Activated naive CD4-positive, alpha-beta T cell treated with anti-CD3 and anti-CD28 coated beads, Interleukin-2, amount 10 ng/mL, durations not matched to agents 7 days and 5 days (primary cell): Measurements from ENCODE around the gene C14orf93.
"Not testable (repeated sequence)": the region's sequence is repeated elsewhere in the genome, so short reads cannot be mapped to it uniquely, and the experiment has no call there.

Experiments
- CTCF ChIA-PET: fragments of 350-600 bp; sonication (Branson Sonifier 250); formaldehyde crosslinking; loops from one replicate; lab custom pipeline; 2021; ENCODE audit warnings: antibody characterized with exemption; lab: Charles Lee
- DNase-seq: peaks from one replicate; pipeline ENCODE4 v3.0.0-alpha.2; 2020
- H3K27ac Mint-ChIP-seq: one replicate; pipeline ENCODE4 v1.8.0; 2021; ENCODE audit warnings: mild to moderate bottlenecking, moderate library complexity, mixed read lengths
- H3K27me3 Mint-ChIP-seq: one replicate; pipeline ENCODE4 v1.8.0; 2021; ENCODE audit warnings: mild to moderate bottlenecking, mixed read lengths
- H3K36me3 Mint-ChIP-seq: one replicate; pipeline ENCODE4 v1.8.0; 2021; ENCODE audit warnings: mixed read lengths
- H3K4me1 Mint-ChIP-seq: one replicate; pipeline ENCODE4 v1.8.0; 2021; ENCODE audit warnings: mixed read lengths
- H3K4me3 Mint-ChIP-seq: one replicate; pipeline ENCODE4 v1.8.0; 2021; ENCODE audit warnings: mild to moderate bottlenecking, moderate library complexity, mixed read lengths
- H3K9me3 Mint-ChIP-seq: one replicate; pipeline ENCODE4 v1.8.0; 2021; ENCODE audit warnings: mixed read lengths

C14orf93 gene

GRCh38 chr14:23004274-23004673, 5.7 kb downstream of the C14orf93 start:
- peaks cover 39% of the 10 kb centered on the region for H3K4me1 Mint-ChIP-seq
- H3K27ac Mint-ChIP-seq, DNase-seq, H3K4me3 Mint-ChIP-seq, H3K9me3 Mint-ChIP-seq, H3K36me3 Mint-ChIP-seq, CTCF ChIA-PET, H3K27me3 Mint-ChIP-seq: not testable (repeated sequence)

GRCh38 chr14:23002592-23002991, 7.4 kb downstream of the C14orf93 start:
- Mint-ChIP-seq H3K9me3 (no peaks in the 10 kb centered on the region), H3K27me3 (no peaks in the 10 kb centered on the region), H3K4me3 (no peak overlapping the region), H3K36me3 (no peaks in the 10 kb centered on the region), H3K4me1 (peaks cover 24% of the 10 kb centered on the region), H3K27ac (no peak overlapping the region)
- no peak for DNase-seq
- CTCF ChIA-PET = interaction anchor here (0.7 to 2.3 kb wide), 5 partner anchors 29 to 130 kb away, joined by 3 to 10 read pairs (median 4); partner anchors contain the start of gene CDH24

- Mint-ChIP-seq H3K4me1 (peaks cover 6% of the 10 kb centered on the region), H3K27me3 (no peaks in the 10 kb centered on the region), H3K27ac (no peak overlapping the region), H3K4me3 (no peak overlapping the region), H3K36me3 (no peaks in the 10 kb centered on the region), H3K9me3 (no peaks in the 10 kb centered on the region)
- CTCF ChIA-PET = interaction anchor here (1.0 to 2.3 kb wide), 8 partner anchors 14 to 77 kb away, joined by 3 to 11 read pairs (median 4); partner anchors contain the start of gene CDH24
- DNase-seq = no peak
Measured at GRCh38 chr14:23000860-23001259, 9.1 kb downstream of the C14orf93 start.

GRCh38 chr14:22998329-22999012, 11.5 kb downstream of the C14orf93 start:
- no peak for DNase-seq
- Mint-ChIP-seq H3K27ac (no peak overlapping the region), H3K27me3 (no peaks in the 10 kb centered on the region), H3K4me3 (no peak overlapping the region), H3K9me3 (no peaks in the 10 kb centered on the region), H3K36me3 (no peaks in the 10 kb centered on the region), H3K4me1 (no peaks in the 10 kb centered on the region)
- CTCF ChIA-PET = interaction anchor here (1.0 to 19.5 kb wide), 2 partner anchors 12 to 56 kb away, joined by 5 to 633 read pairs; partner anchors contain the start of gene CDH24

GRCh38 chr14:22997676-22998323, 12.1 kb downstream of the C14orf93 start:
- CTCF ChIA-PET = interaction anchor here (1.0 to 19.5 kb wide), 2 partner anchors 11 to 57 kb away, joined by 5 to 633 read pairs; partner anchors contain the start of gene CDH24
- H3K27me3 Mint-ChIP-seq = no peaks in the 10 kb centered on the region

GRCh38 chr14:22996768-22997654, 12.9 kb downstream of the C14orf93 start:
- H3K4me3 Mint-ChIP-seq = no peak overlapping the region
- no peaks in the 10 kb centered on the region for H3K9me3 Mint-ChIP-seq
- CTCF ChIA-PET = interaction anchor here (0.7 to 19.5 kb wide), 9 partner anchors 10 to 80 kb away, joined by 3 to 633 read pairs (median 8); partner anchors contain the start of genes AJUBA, CDH24 and HAUS4
- H3K27ac Mint-ChIP-seq = no peak overlapping the region
- no peaks in the 10 kb centered on the region for H3K27me3 Mint-ChIP-seq
- no peak for DNase-seq
- H3K36me3 Mint-ChIP-seq = no peaks in the 10 kb centered on the region
- H3K4me1 Mint-ChIP-seq = no peaks in the 10 kb centered on the region

More at GRCh38 chr14:22997676-22998323, 12.1 kb downstream of the C14orf93 start:
- no peak overlapping the region for H3K27ac Mint-ChIP-seq
- H3K4me3 Mint-ChIP-seq = no peak overlapping the region
- no peaks in the 10 kb centered on the region for H3K36me3 Mint-ChIP-seq
- DNase-seq = no peak
- no peaks in the 10 kb centered on the region for H3K4me1 Mint-ChIP-seq
- H3K9me3 Mint-ChIP-seq = no peaks in the 10 kb centered on the region

- Mint-ChIP-seq H3K36me3 (no peaks in the 10 kb centered on the region), H3K27ac (no peak overlapping the region), H3K27me3 (no peaks in the 10 kb centered on the region), H3K4me1 (no peaks in the 10 kb centered on the region), H3K9me3 (no peaks in the 10 kb centered on the region), H3K4me3 (no peak overlapping the region)
- DNase-seq = no peak
- CTCF ChIA-PET = interaction anchor here (0.7 to 19.5 kb wide), 15 partner anchors 11 to 188 kb away, joined by 3 to 633 read pairs (median 5); partner anchors contain the start of genes AJUBA, CDH24, HAUS4 and PRMT5
Measured at GRCh38 chr14:22995889-22996625, 13.9 kb downstream of the C14orf93 start.

GRCh38 chr14:22994762-22995275, 15.1 kb downstream of the C14orf93 start:
- CTCF ChIA-PET = interaction anchor here (0.6 to 19.5 kb wide), 23 partner anchors 9 to 1051 kb away, joined by 3 to 633 read pairs (median 5); partner anchors contain the start of genes AJUBA, CDH24, PRMT5 and PSMB11
- H3K9me3 Mint-ChIP-seq = no peaks in the 10 kb centered on the region
- H3K4me3 Mint-ChIP-seq = no peak overlapping the region
- no peaks in the 10 kb centered on the region for H3K36me3 Mint-ChIP-seq
- no peak overlapping the region for H3K27ac Mint-ChIP-seq
- peak; percentile 48 for DNase-seq
- H3K27me3 Mint-ChIP-seq = no peaks in the 10 kb centered on the region
- H3K4me1 Mint-ChIP-seq = no peaks in the 10 kb centered on the region

GRCh38 chr14:22993517-22993916, 16.4 kb downstream of the C14orf93 start:
- CTCF ChIA-PET = interaction anchor here (1.7 to 19.5 kb wide), 6 partner anchors 9 to 75 kb away, joined by 5 to 633 read pairs (median 22); partner anchors contain the start of genes AJUBA and CDH24
- no peak overlapping the region for H3K4me3 Mint-ChIP-seq
- H3K27ac Mint-ChIP-seq = no peak overlapping the region
- DNase-seq = no peak
- H3K4me1 Mint-ChIP-seq = no peaks in the 10 kb centered on the region
- H3K27me3 Mint-ChIP-seq = no peaks in the 10 kb centered on the region
- no peaks in the 10 kb centered on the region for H3K9me3 Mint-ChIP-seq
- H3K36me3 Mint-ChIP-seq = no peaks in the 10 kb centered on the region

- Mint-ChIP-seq H3K36me3 (no peaks in the 10 kb centered on the region), H3K27ac (no peak overlapping the region), H3K27me3 (no peaks in the 10 kb centered on the region), H3K9me3 (no peaks in the 10 kb centered on the region), H3K4me3 (no peak overlapping the region), H3K4me1 (no peaks in the 10 kb centered on the region)
- no peak for DNase-seq
- CTCF ChIA-PET = interaction anchor here (2.1 to 19.5 kb wide), 4 partner anchors 7 to 77 kb away, joined by 6 to 633 read pairs (median 58); partner anchors contain the start of genes AJUBA and CDH24
Measured at GRCh38 chr14:22991852-22992251, 18.1 kb downstream of the C14orf93 start.

GRCh38 chr14:22987291-22987690, 22.7 kb downstream of the C14orf93 start:
- Mint-ChIP-seq H3K27ac (no peak overlapping the region), H3K4me3 (no peak overlapping the region), H3K9me3 (no peaks in the 10 kb centered on the region), H3K36me3 (no peaks in the 10 kb centered on the region), H3K4me1 (no peaks in the 10 kb centered on the region), H3K27me3 (no peaks in the 10 kb centered on the region)
- no peak for DNase-seq
- CTCF ChIA-PET = interaction anchor here (0.8 to 19.5 kb wide), 22 partner anchors 7 to 417 kb away, joined by 3 to 633 read pairs (median 10); partner anchors contain the start of genes CDH24 and PRMT5

- DNase-seq = peak; percentile 94
- Mint-ChIP-seq H3K4me1 (no peaks in the 10 kb centered on the region), H3K27me3 (no peaks in the 10 kb centered on the region), H3K27ac (no peak overlapping the region), H3K36me3 (no peaks in the 10 kb centered on the region), H3K9me3 (no peaks in the 10 kb centered on the region), H3K4me3 (no peak overlapping the region)
- CTCF ChIA-PET = interaction anchor here (0.5 to 19.5 kb wide), 39 partner anchors 8 to 563 kb away, joined by 3 to 633 read pairs (median 5); partner anchors contain the start of genes ACIN1, C14orf119, CDH24 and HAUS4
Measured at GRCh38 chr14:22986508-22987054, 23.4 kb downstream of the C14orf93 start.
